GM18508 (cell line): Measurements from ENCODE around the gene RRP36.

Experiments used
- ATAC-seq: cut with Tn5 transposase; IDR thresholded peaks from one replicate; pipeline ENCODE4 v1.9.1; 2021; ENCODE audit warnings: moderate number of reproducible peaks; ENCODE audit not compliant: insufficient read depth, unreplicated experiment

Gene RRP36

GRCh38 chr6:43005844-43006243, 15.6 kb upstream of the RRP36 start:
- ATAC-seq = no peak

GRCh38 chr6:43006251-43006650, 15.2 kb upstream of the RRP36 start:
- no peak for ATAC-seq

GRCh38 chr6:43007126-43007525, 14.3 kb upstream of the RRP36 start:
- ATAC-seq = no peak

- ATAC-seq = no peak
Measured at GRCh38 chr6:43009124-43009523, 12.3 kb upstream of the RRP36 start.

GRCh38 chr6:43011207-43011606, 10.2 kb upstream of the RRP36 start:
- ATAC-seq = no peak

- no peak for ATAC-seq
Measured at GRCh38 chr6:43012364-43012763, 9.1 kb upstream of the RRP36 start.

- ATAC-seq = no peak
Measured at GRCh38 chr6:43013097-43013842, 8.2 kb upstream of the RRP36 start.

- ATAC-seq = peak; percentile 88
Measured at GRCh38 chr6:43013843-43014433, 7.5 kb upstream of the RRP36 start, which contains the start of the genes KLHDC3 and MEA1. TSS of gene KLHDC3 (plus strand) at chr6:43014249. CDS start at chr6:43017193, 2,944 bp downstream. TSS of gene MEA1 (minus strand) at chr6:43013946. CDS start at chr6:43013813, 133 bp downstream.

- ATAC-seq = no peak
Measured at GRCh38 chr6:43014434-43014909, 7.0 kb upstream of the RRP36 start.

- no peak for ATAC-seq
Measured at GRCh38 chr6:43016176-43016942, 5.1 kb upstream of the RRP36 start.

GRCh38 chr6:43016943-43017334, 4.5 kb upstream of the RRP36 start:
- no peak for ATAC-seq

- no peak for ATAC-seq
Measured at GRCh38 chr6:43019152-43019551, 2.3 kb upstream of the RRP36 start.

- ATAC-seq = no peak
Measured at GRCh38 chr6:43020052-43020705, 1.2 kb upstream of the RRP36 start.

GRCh38 chr6:43020847-43021246, 576 bp upstream of the RRP36 start:
- ATAC-seq = no peak

GRCh38 chr6:43024436-43024835, 3.0 kb downstream of the RRP36 start:
- no peak for ATAC-seq

- no peak for ATAC-seq
Measured at GRCh38 chr6:43026365-43026764, 4.9 kb downstream of the RRP36 start.

- ATAC-seq = no peak
Measured at GRCh38 chr6:43029120-43029519, 7.7 kb downstream of the RRP36 start.

GRCh38 chr6:43032326-43032725, 10.9 kb downstream of the RRP36 start:
- no peak for ATAC-seq

GRCh38 chr6:43033496-43034189, 12.2 kb downstream of the RRP36 start:
- ATAC-seq = no peak

GRCh38 chr6:43034190-43034525, 12.7 kb downstream of the RRP36 start:
- no peak for ATAC-seq
